GM19467 (cell line): ENCODE measurements around the gene NUP37.
A peak's percentile ranks its signal among the peaks of the same experiment; 100 is the strongest.
"Not testable (repeated sequence)": the region's sequence is repeated elsewhere in the genome, so short reads cannot be mapped to it uniquely, and the experiment has no call there.

Source experiments
- ATAC-seq: cut with Tn5 transposase; IDR thresholded peaks from one replicate; pipeline ENCODE4 v1.9.1; 2021; ENCODE audit warnings: mild to moderate bottlenecking, moderate library complexity; ENCODE audit not compliant: unreplicated experiment

NUP37 gene

DNA sequence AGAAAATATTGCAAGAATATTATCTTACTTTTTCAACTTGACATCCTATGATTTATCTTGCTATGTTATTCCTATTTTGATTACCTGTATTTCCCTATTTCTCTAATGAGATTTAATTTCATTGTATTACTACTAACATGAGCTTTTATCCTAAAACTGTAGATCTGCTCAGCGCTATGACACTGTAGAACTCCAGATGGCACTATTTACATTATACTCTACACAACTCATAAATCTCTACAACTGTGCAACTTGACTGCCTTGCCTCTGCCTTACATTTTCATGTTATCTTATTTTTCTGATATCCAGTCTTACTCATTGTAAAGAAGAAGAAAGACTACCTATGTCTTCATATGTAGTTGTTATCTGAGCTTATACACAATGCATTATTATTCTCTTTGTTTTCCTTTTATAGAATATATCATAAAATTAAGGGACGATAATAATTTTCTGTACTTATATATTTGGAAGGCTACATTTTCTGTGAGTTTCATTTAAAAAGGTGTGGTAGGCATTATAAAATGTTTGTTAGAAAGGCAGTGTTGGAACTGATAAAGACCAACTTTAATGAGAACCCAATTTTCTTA lies 24.1 kb downstream of the NUP37 start:
- ATAC-seq: no peak

DNA sequence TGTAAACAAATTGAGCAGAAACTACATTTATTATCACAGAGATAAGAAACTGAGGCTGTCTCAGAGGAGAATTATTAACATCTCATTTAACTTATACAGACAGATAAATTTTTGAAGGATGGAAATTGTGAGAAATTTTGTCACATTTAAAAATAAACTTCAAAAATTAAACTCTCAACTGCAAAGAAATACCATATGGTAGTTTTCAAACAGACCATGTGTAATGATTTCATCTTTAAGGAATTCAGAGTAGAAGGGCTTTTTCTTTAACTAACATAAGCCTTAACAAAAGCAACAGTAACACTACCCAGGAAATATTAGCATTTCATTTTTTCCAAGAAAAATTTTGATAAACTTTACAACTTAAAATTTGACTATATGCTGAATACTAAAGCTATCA lies 26.6 kb downstream of the NUP37 start:
- no peak for ATAC-seq

DNA sequence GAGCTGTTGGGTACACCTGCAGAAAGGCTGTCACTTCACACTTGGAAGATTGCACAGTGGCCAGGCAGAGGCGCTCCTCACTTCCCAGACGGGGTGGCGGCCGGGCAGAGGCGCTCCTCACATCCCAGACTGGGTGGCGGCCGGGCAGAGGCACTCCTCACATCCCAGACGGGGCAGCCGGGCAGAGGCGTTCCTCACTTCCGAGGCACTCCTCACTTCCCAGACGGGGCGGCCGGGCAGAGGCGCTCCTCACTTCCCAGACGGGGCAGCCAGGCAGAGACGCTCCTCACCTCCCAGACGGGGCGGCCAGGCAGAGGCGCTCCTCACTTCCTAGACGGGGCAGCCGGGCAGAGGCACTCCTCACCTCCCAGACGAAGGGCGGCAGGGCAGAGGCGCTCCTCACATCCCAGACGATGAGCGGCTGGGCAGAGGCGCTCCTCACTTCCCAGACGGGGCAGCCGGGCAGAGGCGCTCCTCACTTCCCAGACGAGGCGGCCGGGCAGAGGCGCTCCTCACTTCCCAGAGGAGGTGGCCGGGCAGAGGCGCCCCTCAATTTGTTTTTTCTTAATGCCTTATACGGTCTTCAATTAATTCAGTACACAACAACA lies 30.6 kb downstream of the NUP37 start:
- ATAC-seq: not testable (repeated sequence)

DNA sequence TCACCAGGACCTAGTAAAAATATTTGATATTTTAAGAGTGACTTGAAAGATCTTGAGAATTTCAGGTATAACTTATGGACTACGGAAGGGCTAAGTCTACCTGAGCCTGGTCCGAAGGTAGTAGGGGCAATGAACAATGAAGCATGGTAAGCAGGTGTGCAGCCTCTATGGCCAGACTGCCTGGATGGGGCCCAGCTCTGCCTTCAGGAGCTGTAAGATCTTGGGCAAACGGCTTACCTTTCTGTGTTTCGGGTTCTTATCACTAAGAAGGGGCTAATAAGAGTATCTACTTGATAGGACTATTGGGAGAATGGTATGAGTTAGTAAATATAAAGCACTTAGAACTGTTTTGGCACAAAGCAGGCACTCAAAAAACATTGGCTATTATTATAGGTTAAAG lies 39.1 kb downstream of the NUP37 start:
- no peak for ATAC-seq

DNA sequence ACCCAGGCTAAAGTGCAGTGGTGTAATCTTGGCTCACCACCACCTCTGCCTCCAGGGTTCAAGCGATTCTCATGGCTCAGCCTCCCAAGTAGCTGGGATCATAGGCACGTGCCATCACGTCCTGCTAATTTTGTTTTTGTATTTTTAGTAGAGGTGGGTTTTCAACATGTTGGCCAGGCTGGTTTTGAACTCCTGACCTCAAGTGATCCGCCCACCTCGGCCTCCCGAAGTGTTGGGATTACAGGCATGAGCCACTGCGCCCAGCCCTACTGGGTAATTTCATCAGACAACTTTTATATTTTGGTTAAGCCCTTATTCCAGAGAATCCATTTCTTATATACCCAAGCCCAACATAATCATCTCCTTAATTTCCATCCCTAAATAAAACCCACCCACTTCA lies 47.8 kb downstream of the NUP37 start:
- not testable (repeated sequence) for ATAC-seq

DNA sequence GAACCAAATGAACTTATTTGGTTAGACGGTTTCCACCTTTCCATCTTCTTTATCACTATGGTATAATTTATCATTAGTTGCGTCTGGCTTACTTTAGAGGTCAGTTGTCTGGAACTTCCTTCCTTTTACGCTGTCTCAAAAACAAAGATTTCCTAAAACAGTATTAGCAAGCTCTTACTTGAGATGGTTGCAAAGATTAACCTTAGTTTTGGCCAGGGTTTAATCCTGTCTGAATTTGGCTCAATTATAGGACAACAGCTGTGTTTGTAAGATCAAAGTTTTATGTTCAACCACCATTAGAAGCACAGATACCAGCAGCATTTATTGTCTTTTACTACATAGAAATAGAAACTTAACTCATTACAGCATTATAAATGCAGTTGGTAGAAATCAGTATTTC lies 50.2 kb downstream of the NUP37 start:
- no peak for ATAC-seq

DNA sequence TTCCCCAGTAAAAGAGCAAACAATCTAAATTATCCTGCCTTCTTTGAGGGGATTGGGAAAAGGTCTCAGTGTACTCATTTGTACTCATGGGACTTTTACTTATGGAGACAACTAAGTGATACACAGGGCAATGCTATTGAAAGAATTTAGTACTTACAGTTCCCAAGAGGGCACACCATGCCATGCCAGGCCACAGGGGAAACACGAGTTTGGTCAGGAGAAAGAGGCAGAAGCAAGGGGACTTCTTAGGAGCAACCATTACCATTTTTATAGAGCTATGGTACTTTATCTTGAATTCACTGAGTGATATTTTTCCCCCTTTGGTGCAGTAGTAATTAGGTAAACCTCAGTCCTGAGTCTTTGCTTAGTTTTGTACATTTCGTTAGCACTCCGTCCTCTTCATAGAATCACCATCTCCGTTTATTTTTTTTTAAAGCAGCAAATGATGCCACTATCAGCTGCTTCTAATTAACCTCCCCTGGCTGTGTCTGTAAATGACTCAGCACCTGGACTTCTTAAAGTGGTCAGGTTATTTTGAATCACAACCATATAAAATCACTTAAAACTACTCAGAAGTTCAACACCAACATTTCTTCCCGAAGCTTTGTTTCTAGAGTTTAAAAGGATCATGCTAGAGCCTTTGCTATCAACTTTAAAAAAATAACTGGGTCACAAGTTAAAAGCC lies 52.2 kb downstream of the NUP37 start:
- no peak for ATAC-seq

DNA sequence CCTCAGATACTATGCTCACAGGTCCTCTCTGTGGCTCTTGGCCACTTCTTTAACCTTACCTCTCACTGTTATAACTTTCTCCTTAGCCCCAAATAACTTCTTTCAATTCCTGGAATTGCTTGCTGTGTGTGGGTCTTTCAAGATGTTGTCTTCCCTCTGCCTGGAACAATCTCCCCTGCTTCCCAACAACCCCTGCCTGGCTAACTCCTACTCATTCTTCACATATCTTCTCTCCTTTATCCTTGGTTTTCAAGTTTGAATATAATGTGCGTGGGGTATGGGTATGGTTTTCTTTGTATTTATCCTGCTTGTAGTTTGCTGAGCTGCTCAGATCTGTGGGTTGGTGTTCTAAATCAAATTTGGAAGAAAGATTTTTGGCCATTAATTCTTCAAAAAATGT lies 55.4 kb downstream of the NUP37 start:
- ATAC-seq: no peak

DNA sequence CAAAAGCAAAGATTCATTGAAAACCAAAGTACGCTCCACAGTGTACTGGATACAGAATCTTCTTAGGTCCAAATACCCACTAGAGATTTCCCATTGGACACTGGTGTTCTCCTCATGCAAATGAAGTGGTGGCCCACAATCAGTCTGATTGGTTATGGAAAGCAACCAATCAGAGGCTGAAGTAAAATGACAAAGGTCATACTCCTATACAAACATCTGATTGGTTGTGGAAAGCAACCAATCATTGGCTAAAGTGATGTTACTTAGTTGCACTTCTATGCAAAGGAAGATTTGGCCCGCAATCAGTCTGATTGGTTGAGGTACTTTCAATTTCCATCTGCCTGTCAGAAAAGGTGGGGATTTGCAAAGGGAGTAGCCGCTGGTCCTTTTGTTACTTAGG lies 56.8 kb downstream of the NUP37 start:
- no peak for ATAC-seq

DNA sequence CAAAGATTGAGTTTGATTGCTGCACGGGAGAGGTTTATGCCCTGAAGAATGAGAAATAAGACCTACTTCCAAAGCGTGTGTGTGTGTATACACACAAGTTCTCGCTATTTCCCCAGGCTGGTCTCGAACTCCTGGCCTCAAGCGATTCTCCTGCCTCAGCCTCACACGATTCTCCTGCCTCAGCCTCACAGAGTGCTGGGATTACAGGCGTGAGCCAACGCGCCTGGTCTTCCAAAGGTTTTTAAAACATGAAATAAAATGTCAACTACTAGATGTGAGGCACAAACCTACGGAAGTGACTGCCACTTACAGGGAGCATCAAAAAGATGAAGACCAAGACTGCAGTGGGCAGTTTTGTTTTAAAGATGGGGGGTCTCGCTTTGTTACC lies 57.5 kb downstream of the NUP37 start:
- ATAC-seq: no peak

DNA sequence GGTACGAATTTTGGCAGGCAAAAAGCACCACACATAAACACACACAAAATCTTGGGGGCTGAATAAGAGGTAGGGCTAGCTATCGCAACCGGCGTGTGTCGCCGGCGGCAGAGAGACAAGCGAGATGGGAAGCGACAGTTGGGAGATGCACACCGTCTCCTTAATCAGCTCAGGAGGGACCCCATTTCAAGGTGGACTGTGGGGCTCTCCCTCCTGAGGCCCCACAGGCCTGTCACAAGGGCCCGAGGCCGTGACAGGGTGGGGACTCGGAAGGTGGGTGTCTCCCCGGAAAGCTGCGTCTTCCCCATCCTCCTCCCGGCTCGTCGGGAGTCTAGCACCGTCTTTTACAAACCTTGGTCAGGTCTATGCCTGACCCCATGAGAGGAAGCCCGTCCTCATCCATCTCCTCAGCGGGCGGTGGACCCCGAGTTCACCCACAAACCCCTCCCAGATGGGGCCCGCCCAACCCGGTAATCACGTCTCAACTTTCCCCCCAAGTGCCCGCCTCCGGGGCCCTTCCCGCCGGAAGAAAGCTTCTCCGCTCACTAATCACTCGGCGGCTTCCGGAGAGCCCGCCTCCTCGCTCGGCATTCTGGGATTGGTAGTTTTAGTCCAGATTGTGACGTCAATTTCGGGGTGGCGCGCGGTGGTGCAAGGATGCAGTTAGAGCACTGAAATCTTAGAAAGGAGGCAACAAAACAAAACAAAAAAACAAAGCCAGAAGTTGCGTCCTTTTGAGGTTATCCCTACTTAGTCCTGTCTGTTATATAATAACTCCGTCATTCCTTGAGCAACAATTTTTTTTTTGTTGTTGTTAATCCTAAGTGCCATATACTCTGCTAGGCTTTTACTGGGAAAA lies 58.1 kb downstream of the NUP37 start, which contains the start of gene WASHC3:
Gene WASHC3 (minus strand): TSS at position 432 of the 859 bp plus-strand sequence. CDS start 29 bp downstream, at position 403.
- ATAC-seq: peak; percentile 94

DNA sequence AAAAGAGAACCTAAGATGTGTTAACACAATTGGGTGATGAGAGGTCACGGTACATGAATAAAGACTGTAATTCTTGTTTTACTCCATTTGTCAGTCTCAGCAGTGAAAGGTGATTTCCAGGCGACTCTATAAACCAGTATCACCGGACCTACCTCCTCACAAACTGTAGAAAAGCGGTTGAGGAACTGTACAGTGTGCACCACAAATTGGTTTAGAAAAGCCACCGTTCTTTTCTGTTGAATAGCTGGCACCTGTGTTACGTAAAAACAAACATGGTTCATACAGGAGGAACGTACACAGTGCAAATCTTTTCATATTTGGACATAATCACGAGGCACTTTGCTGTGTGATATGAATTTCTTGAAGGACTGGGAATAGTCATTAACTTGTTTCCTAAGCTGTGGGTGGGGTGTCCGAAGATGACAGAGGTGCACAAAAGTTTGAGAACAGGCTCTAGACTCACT lies 58.8 kb downstream of the NUP37 start:
- peak; percentile 29 for ATAC-seq

DNA sequence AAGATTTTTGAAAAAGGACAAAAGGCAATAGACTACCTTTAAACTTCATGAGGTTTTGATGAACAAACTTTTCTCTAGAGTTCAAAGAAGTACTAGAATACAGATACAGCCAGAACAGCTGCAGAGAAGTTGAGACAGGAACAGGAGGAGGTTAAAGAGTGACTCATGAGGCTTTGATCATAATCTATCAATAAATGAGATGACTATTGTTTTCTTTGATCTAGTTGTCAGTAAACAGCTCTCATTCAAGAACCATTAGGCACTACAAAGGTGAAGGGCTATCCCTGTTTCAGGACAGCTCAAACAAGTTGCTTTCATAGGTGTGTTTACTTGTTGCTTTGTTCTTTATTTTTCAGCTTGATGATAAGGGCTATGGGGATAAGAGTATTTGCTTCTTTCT lies 60.6 kb downstream of the NUP37 start:
- ATAC-seq: no peak

DNA sequence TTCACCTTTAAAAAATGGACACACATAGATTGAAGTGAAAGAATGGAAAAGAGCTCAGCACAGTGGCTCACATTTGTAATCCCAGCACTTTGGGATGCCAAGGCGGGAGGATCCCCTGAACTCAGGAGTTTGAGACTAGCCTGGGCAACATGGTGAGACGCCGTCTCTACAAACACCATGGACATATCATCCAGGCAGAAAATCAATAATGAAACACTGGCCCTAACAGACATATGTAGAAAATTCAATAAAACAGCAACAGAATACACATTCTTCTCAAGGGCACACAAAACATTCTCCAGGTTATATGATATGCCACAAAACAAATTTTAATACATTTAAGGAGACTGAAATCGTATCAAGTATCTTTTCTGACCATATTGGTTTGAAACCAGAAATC lies 65.6 kb downstream of the NUP37 start:
- ATAC-seq: no peak

DNA sequence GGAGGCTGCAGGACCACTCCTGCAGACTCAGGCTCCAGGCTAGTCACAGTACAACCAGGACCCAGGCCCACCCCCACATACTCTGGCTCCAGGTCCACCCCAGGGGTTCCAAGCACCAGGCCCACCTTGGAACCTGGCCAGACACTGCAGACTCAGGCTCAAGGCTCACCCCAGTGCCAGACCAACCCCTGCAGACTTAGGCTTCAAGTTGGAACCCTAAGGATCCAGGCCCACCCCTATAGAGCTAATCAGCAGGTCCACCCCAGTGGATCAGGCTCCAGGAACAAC lies 66.9 kb downstream of the NUP37 start:
- no peak for ATAC-seq

DNA sequence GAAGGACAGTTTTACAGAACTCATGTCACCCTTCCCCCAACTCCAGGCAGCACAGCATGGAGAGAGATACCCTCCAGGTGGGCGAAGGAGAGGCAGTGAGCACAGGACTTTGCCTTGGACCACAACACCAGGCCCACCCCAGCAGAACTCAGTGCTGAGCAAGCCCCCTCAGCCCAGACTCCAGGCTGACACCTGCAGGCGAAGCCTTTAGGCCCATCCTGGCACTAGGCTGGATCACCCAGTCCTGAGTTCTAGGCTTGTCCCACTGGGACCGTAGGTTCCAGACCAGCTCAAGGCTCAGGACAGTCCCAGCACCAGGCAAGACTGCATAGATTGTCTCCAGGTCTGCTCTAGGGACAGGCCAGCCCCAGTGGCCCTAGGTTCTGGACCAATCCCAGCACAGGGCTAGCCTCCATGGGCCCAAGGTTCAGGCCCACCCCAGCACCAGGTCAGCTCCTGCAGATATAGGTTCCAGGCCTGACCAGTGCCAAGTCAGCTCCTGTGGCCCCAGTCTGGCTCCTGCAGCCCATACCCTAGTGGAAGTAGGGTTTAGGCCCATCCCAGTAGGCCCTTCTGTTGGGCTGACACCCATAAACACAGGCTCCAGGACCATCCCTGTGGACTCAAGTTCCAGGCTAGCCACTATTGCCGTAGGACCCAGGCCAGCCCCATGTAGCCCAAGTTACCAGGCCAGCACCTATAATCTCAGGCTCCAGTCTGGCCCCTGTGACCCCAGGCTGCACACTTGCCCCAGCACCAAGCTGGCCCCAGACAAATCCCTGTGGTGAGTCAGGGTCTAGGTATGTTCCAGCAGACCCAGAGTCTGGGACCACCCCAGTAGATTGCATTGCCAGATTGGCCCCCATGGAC lies 67.5 kb downstream of the NUP37 start:
- no peak for ATAC-seq

DNA sequence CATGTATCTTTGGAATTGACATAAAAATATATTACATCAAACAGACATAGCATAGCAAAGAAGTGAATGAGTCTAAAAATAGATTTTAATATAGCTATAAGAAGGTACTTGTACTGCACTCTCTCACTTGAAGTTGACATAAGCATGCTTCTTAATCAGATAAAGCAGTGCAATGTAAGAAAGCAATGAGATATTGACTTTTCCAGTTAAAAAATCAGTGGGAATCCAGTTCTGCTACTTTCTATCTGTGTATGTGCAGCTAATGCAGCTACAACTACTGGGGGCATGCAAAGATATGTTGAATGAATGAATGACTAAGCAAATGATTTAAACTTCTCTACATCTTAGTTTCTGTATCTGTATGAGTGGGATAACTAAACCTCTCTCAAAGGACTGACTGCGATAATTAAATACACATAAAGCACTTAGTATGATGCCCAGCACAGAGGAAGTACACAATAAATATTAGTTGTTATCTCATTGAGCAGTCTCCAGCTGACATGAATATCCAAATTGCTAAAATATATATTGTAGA lies 68.4 kb downstream of the NUP37 start:
- ATAC-seq: no peak

DNA sequence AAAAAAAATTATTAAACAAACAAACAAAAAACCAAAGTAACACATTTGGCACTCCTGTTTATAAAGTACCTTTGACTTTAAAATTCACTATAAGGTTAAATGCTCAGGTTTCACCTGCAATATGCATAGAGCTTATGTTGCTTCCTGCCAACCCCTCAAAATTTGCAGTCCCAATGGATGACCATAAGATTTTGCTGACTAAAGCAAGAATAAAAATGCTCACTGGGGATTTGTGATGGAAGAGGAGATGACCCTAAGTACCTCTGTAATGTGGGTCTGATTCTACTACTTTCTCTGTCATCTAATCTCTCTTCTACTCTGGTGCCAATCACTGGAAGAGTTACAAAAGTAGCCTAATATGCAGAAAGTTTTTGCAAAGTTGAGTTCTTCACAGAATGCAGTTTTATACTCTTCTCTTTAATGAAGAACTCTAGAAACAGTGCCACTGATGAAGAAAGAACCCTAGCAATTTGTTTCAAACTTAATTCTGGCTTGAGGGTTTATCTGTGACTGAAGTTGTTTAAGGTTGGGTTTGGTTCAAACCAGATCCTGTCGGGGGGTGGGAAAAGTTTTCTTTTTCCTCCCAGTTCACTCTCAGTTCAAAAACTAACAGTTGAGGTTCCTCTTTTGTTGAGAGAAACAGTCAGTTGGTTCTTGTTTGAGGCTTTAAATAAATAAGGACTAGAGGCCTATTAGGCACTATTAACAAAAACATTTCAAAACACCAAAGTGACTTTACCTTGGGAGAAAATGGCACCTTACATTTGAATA lies 69.1 kb downstream of the NUP37 start:
- ATAC-seq: no peak

DNA sequence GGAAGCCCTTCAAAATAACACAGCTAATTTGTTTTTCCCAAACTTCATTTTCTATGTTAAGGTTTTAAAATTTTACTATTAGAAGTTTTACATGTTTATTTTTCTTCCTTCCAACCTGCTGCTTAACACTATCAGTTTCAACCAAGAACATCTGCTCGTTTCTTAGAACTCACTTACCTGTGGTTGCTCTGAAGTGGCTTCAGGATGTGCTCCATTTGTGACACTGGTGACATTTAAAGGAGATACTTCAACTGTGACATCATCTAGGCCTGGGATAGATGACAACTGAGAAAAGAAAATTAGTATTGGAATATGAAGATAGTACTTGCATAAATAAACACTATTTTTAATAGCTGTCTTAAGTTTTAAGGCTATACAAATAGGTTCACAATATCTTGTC lies 76.0 kb downstream of the NUP37 start:
- ATAC-seq: peak; percentile 67
